ENCODE results near the gene ZNF556.

GRCh38 chr19:2845107-2845506 lies 22.0 kb upstream of the ZNF556 start:
- no peak for TF ChIP-seq CTCF (IDR thresholded peaks at IDR 0.05; ENCODE audit: low read depth, low read length)
- no peak for TF ChIP-seq MYC (IDR thresholded peaks at IDR 0.05; ENCODE audit: low read depth, low read length)
- no peak for TF ChIP-seq POLR2A (IDR thresholded peaks at IDR 0.05; ENCODE audit: extremely low read depth, insufficient read length)
- no peak for TF ChIP-seq MAX (IDR thresholded peaks at IDR 0.05; ENCODE audit: low read depth, low read length)

All from NB4 (cell line).